ENCODE measurements around the gene DGKZ. TPM values are rescaled to one million over a fixed set of nuclear protein-coding genes. Genes with fewer than 3 reads are reported as not detected.

DGKZ gene
- total and polyA plus RNA-seq, 12 donors: 12.4 to 160 (median 44.0) TPM

DNA sequence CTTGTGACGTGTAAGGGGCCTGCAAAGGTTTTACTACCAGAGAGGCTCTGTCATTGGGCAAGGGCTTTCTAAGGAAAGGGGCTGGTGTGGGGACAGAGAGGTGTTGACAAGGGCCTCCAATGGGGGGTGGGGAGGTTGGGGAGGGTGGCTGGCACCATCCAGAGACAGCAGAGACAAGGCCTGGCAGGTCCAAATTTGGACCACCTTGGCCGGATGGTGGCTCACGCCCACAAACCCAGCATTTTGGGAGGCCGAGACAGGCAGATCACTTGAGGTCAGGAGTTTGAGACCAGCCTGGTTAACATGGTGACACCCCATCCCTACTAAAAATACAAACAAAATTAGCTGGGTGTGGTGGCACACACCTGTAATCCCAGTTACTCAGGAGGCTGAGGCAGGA lies 46.5 kb downstream of the DGKZ start:
- Histone ChIP-seq H3K27ac (no peak overlapping the region), H3K4me3 (no peak overlapping the region), H3K36me3 (replicated peaks in 1 of 2) (peaks cover 0 to 22% of the 10 kb centered on the region in 2 donors), H3K9me3 (replicated peaks in 1 of 3) (no peaks in the 10 kb centered on the region), H3K4me1 (replicated peaks in 1 of 2) (peaks cover 19 to 40% of the 10 kb centered on the region in 2 donors), H3K27me3 (peaks cover 19% of the 10 kb centered on the region)
- DNase-seq: no peak
- 70 to 81% (median 75%) methylated on average over 4 of the region's 4 CpGs for WGBS, 4 donors
- TF ChIP-seq, protein P1, sequence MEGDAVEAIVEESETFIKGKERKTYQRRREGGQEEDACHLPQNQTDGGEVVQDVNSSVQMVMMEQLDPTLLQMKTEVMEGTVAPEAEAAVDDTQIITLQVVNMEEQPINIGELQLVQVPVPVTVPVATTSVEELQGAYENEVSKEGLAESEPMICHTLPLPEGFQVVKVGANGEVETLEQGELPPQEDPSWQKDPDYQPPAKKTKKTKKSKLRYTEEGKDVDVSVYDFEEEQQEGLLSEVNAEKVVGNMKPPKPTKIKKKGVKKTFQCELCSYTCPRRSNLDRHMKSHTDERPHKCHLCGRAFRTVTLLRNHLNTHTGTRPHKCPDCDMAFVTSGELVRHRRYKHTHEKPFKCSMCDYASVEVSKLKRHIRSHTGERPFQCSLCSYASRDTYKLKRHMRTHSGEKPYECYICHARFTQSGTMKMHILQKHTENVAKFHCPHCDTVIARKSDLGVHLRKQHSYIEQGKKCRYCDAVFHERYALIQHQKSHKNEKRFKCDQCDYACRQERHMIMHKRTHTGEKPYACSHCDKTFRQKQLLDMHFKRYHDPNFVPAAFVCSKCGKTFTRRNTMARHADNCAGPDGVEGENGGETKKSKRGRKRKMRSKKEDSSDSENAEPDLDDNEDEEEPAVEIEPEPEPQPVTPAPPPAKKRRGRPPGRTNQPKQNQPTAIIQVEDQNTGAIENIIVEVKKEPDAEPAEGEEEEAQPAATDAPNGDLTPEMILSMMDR (IDR thresholded peaks at IDR 0.05): no peak
- TF ChIP-seq POLR2A (IDR thresholded peaks at IDR 0.05): no peak
- intact Hi-C loops (cut with DNase I): loop anchor here in 1 of 2 donors (10.0 kb wide), 1 partner anchor 71 kb away; no protein-coding TSS in a partner anchor

DNA sequence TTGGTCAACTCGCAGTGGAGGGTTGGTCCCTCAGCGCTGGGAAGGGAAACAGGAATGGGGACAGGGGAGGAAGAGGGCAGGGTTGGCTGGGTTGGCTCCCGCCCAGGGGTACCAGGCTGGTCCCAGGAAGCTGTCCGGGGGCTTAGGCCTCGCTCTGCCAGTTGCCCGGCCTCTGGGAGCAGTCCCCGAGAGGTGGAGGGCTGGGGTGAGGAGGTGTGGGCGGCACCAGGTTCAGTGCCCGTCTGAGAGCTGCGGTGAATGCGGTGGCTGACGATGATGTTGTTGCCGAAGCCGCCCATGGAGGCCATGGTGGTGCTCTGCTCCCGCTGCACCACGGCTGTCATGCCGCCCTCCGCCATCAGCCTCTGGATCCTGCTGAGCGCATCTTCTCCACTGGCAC lies 50.3 kb downstream of the DGKZ start:
- no peak for DNase-seq
- TF ChIP-seq, protein P1 (IDR thresholded peaks at IDR 0.05): no peak
- no peak for TF ChIP-seq POLR2A (IDR thresholded peaks at IDR 0.05)
- no peaks in the 10 kb centered on the region for H3K9me3 ChIP-seq (replicated peaks in 1 of 3)
- 94 to 99% (median 94%) methylated on average over 17 to 19 of the region's 19 CpGs for whole genome bisulfite sequencing, 4 donors
- no peaks in the 10 kb centered on the region for H3K27me3 ChIP-seq
- H3K4me3 ChIP-seq: no peak overlapping the region
- peaks cover 5 to 8% of the 10 kb centered on the region in 2 donors for H3K4me1 ChIP-seq (replicated peaks in 1 of 2)
- peaks cover 0 to 22% of the 10 kb centered on the region in 2 donors for H3K36me3 ChIP-seq (replicated peaks in 1 of 2)
- intact Hi-C loops (cut with DNase I): loop anchor here in 1 of 2 donors (10.0 kb wide), 1 partner anchor 67 kb away; no protein-coding TSS in a partner anchor
- no peak overlapping the region for H3K27ac ChIP-seq

DNA sequence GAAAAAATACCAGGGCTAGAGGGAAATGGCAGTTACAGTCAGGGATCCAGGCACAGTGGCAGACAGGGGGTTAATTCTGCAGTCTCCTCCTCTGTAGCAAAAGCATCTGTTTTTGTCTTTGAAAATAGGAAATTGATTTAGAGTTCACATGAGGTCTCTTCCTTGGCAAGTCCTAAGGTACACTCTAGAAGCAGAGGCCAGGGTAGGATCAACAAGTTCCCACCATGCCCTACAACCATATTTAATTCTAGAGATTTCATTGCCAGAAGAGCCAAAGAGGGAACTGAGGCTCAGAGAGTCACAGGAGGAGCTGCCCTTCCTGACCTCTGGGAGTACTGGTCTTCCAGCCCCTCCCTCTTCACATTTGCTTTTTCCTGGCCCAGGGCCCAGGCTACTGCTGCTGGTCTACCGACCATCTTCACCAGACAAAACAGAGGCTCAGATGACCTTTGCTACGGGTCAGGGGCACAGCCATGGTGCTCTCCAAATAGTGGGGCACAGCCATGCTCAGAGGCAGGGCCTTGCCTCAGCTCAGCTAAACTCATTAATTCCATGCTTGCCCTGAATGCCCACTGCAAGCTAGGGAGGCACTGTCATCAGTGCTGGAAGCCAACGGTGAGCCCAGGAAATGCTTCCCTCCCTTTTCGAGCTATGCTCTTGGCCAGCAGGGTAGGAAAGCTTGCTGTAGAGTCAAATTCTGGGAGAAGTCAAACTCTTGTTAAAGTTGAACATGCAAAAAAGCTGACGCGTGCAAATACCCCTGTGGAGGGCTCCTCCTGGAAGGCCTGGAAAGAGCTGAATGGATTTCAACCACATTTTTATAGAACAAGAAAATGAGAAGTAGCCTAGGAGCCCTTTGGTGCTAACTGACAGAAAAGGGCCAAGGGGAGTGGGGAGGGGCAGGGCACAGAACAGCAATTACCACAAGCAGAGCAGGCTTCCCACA lies 56.0 kb downstream of the DGKZ start:
- no peak for TF ChIP-seq POLR2A (IDR thresholded peaks at IDR 0.05)
- TF ChIP-seq, protein P1 (IDR thresholded peaks at IDR 0.05): no peak

DNA sequence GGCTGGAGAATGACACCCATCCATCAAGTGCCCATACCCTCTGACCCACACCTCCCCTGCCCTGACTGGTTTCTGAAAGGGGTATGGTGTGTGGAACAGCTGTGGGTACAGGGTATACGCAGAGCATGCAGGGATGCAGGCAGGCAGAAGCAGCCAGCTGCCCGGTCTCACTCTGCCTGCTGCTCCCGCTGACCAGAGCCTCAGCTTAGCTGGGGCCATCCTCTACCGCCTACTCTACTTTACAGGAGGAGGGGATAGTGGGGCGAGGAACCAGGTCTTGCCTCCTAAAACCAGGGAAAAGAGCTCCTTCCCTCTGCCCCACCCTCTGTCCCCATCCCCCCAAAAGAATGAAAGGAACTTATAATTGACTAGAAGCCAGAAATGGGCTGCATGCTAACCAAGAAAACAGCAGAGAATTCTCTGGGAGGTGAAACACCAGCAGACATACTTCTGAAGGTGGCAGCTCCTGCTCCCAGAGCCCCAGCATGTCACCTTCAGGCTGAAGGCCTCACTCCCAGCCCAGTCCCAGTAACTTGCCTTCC lies 57.3 kb downstream of the DGKZ start:
- H3K36me3 ChIP-seq (replicated peaks in 1 of 2): peaks cover 0 to 47% of the 10 kb centered on the region in 2 donors
- H3K4me1 ChIP-seq (replicated peaks in 1 of 2): peaks cover 0 to 14% of the 10 kb centered on the region in 2 donors

More for the DNA sequence above, 56.0 kb downstream of the DGKZ start:
- intact Hi-C loops (cut with DNase I): no loop called here
- Histone ChIP-seq H3K4me3 (no peak overlapping the region), H3K9me3 (replicated peaks in 1 of 3) (no peaks in the 10 kb centered on the region), H3K27me3 (no peaks in the 10 kb centered on the region), H3K27ac (no peak overlapping the region), H3K36me3 (replicated peaks in 1 of 2) (peaks cover 0 to 34% of the 10 kb centered on the region in 2 donors), H3K4me1 (replicated peaks in 1 of 2) (peaks cover 0 to 14% of the 10 kb centered on the region in 2 donors)
- no peak for DNase-seq
- WGBS, 4 donors: 62 to 70% (median 66%) methylated on average over 5 to 6 of the region's 6 CpGs

More for the DNA sequence above, 57.3 kb downstream of the DGKZ start:
- intact Hi-C loops (cut with DNase I): no loop called here
- TF ChIP-seq, protein P1 (IDR thresholded peaks at IDR 0.05): no peak
- TF ChIP-seq POLR2A (IDR thresholded peaks at IDR 0.05): no peak
- no peak overlapping the region for H3K4me3 ChIP-seq
- H3K9me3 ChIP-seq (replicated peaks in 1 of 3): no peaks in the 10 kb centered on the region
- no peak overlapping the region for H3K27ac ChIP-seq
- no peak for DNase-seq
- WGBS, 4 donors: 72 to 90% (median 89%) methylated on average over 2 to 5 of the region's 5 CpGs
- H3K27me3 ChIP-seq: no peaks in the 10 kb centered on the region
